DMS79 treated with DMSO at 0.1 percent for 48 hours (cell line): ENCODE data around the gene CDH4.

ENCODE experiments used
- DNase-seq: peaks from one replicate; lab custom pipeline; 2025; lab: John Stamatoyannopoulos, UW

Gene CDH4

DNA sequence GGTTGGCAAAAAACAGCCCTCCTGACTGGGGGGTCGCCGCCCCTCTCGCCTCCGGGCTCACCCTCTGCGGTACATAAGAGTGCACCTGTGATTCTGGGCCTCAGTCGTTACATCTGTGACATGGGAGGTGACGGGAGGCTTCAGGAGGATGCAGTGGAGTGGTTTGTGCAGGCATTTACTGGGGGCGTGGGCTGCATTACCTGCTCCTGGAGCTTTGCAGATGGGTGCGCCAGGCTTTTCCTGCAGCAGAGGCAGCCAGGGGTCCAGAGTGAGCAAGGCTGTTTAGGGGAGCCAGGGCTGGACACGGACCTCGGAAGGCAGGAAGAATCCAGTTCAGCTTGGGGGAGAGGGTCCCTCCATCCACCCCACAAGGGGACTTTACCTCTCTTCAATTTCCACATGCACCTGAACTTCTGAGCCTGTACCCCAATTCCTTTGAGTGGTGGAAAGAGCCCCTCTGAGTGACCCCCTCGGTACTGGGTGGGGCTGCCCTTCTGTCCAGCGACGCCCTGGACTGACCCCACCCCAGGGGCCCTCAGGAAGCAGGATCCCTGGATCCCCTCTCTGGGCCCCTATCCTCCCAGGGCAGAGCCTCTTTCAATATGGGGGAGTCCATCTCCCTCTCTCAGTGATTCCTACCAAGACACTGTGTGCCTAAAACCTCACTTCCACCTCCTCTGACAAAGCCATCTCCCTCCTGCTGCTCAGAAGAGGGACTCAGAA lies 679.6 kb downstream of the CDH4 start:
- no peak for DNase-seq

DNA sequence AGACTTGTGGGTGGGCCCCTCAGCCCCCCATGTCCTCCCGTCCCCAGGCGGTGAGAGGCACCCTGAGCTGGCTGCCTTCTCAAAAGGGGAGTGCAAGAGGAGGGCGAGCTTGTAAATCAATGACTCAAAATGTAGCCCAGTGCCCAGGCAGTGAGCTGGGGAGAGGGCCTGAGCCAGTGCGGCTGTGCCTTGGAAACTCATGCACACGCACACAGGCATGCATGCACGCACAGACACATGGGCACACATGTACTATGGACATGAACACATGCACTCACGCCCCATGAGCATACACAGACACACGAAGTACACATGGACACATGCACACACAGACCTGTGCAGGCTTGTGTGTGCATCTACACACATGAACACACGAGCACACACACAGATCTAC lies 680.1 kb downstream of the CDH4 start:
- DNase-seq, result no peak

DNA sequence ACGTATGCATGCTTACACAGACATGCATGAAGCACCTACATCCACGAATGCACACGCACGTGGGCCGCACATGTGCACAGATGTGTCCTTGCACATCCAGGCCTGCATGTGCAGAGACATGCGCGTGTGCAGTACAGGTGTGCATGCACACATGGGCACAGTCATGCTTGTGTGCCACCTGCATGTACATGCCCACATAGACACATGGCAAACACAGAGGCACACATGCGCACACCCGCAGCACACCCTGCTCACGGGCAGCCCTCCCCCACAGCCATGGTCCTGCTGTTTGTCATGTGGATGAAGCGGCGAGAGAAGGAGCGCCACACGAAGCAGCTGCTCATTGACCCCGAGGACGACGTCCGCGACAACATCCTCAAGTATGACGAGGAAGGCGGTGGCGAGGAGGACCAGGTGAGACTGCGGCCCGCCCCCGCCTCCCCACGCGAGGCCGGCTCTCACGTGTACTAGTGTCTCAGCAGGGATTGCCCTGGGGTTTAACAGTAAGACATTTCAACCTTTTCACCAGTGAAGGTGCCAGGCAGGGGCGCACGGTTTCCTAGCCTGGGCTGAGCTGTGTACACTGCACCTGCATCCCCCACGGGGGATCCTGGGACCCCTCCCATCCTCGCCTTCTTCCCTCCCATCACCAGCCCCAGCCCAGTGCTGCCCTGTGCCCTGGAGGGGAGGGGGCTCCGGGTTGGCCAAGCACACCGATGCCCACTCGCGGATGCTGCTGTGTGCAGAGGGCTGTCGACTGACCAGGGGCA lies 680.8 kb downstream of the CDH4 start:
- DNase-seq, result no peak

DNA sequence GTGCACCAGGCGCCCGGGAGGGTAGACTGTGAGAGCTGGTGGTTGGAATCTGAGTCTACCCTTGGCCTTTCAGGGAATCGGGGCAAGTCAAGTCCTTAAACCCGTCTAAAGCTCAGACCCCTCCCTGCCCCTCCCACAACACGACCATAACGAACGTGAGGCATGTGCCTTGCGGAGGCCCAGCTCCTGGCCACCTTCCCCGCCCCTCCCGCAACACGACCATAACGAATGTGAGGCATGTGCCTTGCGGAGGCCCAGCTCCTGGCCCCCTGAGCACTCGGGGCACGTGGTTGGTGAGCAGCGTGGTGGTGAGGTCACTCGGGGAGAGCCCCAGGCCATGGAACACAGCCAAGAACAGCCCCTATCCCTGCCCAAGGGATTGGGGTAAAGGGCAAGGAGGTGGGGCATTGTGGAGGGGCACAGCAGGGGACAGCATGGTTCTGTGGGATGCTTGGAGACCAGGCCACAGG lies 681.5 kb downstream of the CDH4 start:
- no peak for DNase-seq

DNA sequence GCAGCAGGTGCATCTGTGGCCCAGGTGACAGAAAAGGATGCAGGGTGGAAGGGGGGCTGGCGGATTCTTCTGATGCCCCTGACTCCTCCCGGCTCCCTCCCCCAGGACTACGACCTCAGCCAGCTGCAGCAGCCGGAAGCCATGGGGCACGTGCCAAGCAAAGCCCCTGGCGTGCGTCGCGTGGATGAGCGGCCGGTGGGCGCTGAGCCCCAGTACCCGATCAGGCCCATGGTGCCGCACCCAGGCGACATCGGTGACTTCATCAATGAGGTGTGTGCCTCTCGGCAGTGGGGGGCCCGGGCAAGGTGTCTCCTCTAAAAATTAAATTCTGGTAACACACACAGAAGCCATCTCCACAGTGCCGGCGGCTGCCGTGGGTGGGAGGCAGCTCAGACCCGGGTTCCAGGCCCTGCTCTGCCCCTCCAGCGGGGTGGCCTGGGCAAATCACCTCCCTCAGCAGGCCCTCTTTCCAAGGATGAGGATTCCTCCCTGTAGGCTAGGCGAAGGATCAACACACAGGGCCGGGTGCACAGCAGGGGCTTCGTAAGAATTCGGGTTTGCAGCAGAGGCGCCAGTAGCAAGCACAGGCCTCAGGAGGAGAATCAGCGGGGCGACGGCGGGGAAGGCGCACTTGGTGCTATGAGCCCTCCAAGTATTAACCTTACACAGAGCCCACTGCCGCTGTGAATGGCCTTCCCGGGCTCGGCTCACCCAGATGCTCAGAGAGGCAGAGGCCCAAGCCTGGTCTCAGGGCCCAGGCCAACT lies 682.1 kb downstream of the CDH4 start:
- no peak for DNase-seq

DNA sequence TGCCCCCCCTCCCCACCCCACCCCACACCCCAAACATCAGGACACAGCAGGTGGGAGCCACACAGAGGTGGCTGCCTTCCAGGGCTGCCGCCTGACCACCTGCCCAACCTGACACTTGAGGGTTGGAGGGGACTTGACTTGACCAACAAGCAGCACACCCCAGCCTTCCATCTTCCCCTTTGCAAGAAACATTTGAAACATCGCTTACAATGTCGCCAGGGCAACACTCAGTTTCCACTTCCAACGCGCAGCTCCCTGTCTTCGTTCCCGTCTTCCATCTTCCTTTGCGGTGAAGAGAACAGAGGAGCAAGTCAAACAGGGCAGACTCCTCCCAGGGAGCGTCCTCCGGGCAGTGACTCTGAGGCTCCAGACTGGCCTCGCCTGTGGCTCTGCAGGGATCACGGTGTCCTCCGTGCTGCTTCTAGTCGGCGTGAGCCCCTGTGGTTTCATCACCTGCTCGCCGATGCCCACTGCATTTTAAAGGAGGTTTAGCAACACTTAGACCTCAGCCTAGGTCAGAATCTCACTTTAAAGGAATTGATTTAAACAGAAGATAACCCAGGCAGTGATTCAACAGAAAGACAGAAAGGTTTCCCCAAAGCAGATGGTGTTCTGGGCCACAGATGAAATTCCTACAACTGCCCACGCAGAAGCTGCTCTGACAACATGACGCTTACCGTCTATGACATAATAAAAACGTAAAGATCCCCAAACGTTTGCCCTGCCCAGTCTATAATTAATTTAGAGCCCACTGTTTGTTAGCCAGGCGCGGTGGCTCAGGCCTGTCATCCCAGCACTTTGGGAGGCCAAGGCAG lies 682.9 kb downstream of the CDH4 start:
- DNase-seq, result peak; percentile 47

DNA sequence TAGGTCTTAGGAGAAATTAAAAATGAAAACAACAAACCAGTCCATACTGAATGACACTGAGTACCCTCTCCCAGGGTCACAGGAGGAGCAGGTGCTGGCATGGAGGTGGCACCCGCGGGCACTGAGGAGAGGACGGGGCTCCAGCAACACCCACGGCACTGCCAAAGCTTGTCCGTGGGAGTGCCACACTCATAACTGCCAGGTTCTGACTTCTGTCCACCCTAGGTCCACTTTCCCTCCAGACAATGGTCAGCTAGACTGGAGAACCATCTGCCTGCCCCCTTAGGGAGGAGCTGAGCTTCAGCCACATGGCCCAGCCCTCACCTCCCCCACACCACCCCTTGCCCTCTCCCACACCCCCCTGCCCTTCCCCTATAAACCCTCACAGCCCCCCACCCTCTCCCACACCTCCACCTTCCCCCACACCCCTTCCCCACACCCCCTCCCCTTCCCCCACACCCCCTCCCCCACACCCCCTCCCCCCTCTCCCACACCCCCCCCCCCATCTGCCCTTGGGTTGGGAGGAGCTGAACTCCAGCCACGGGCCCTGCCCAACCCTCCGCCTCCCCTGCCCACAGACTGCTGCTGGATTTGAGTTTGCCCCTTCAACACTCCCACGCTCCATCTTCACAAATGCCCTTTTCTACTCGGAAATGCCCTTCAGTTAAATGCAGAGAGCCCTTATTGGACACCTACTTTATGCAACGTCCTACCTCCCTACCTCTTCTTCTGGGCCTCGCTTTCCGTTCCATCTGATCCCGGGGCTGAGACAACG lies 684.1 kb downstream of the CDH4 start:
- DNase-seq, result no peak

DNA sequence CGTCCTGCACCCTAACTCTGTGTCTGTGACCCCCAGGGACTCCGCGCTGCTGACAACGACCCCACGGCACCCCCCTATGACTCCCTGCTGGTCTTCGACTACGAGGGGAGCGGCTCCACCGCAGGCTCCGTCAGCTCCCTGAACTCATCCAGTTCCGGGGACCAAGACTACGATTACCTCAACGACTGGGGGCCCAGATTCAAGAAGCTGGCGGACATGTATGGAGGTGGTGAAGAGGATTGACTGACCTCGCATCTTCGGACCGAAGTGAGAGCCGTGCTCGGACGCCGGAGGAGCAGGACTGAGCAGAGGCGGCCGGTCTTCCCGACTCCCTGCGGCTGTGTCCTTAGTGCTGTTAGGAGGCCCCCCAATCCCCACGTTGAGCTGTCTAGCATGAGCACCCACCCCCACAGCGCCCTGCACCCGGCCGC lies 684.7 kb downstream of the CDH4 start:
- DNase-seq, result no peak

DNA sequence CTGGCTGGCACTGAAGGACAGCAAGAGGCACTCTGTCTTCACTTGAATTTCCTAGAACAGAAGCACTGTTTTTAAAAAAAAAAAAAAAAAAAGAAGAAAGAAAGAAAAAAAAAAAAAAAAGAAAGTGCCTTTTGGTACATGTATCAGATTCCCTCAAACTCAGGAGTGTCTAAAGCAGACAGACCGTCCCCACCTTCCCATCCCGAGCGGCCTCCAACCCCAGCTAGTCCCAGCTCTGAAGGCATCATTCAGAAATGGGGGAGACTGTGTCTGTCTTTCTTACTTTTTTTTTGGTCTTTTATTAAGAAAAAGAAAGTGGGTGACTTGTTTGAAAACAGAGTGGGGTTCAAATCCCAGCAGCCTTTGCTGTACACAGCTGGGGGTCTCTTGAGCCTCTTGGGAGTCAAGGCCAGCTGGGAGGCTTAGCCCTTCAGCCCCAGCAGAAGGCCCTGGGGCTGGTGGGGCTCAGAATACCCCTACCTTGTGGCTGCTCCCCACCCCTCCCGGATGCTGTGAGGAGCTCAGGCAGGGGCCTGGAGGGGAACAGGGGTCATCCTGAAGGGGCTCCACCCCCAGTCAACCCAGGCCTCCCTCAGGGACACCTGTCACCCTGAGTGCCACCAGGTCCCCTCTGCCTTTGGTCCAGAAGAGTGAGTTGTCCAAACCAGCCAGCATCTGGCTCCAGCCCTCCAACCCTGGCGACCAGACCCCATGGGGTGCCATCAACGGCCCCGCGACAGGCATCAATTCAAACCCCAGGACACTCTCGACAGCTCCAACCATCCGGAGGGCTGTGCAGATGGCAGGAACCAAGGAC lies 685.3 kb downstream of the CDH4 start:
- DNase-seq, result no peak

DNA sequence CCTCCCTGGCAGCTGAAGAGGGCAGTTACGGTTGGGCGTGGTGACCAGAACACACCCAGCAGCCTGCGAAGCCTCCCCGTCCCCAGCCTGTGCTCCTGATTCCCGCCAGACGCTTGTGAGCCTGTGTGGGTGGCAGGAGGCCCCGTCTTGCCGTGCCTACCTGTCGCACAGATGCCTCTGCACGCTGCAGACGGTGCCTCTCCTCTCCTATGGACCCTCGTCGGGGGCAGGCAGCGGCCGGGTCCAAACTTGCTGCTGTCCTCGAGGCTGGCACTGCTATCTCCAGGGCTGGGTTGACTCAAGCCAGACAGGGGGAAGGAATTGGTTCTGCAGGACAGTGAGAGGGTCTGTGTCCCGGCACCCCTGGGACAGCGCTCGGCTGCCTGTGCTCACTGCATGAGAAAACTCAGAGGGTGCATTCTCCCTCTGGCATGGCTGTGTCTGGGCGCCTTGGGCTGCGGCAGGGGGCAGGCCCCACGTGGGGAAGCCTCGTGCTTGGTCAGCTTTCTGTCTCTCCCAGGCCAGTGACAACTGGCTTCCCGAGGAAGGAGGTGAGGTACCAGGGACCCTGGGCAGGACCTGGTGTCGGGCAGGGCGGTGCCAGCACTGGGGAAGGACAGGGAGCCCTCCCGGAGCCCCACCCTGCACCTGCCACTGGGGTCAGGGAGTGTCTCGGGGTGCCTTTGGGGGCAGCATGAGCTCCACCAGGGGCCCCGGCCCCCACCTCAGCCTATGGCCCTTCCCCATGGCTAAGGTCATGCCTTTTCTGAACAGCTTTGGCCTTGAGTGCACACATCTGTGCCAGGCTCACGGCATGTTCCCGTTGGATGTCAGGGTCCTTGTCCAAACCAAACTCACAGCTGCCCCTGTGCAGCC lies 686.1 kb downstream of the CDH4 start:
- no peak for DNase-seq

DNA sequence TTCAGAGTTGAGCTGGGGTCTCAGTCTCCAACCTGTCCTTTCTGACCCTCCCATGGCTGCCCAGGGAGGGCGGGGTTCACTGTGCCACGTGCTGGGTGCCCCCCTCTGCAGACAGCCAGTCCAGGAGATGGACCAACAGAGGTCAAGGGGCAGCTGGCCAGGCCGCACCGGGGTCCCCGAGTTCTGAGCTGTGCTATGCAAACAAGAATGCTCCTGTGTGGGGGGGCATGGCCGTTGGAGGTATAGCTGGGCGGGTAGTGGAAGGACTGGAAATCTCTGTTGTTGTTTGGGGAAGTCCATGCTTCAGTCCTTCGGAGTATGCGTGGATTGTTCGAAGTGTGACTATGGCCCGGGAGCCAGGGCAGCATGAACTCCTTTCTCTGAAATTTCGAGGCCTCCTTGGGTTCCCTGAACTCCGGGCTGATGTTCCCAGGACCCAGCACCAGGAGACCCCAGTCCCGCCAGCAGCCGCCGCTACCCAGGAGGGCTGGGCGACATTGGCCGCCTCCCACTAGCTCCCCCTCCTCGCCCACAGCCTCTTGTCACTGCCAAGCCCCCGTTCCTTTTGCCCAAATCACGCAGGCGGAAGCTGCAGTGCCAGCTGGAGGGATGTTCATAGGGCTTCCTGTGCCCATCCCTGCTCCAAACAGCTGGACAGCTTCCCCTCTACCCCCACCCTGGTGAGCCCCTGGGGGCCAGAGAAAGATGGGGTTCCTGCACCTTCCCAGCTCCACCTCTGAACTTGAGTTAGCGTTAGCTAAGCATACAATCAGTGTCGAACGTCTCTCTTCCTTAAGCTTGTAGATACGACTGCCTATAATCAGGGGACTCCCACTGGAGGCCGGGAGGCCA lies 687.0 kb downstream of the CDH4 start:
- no peak for DNase-seq

DNA sequence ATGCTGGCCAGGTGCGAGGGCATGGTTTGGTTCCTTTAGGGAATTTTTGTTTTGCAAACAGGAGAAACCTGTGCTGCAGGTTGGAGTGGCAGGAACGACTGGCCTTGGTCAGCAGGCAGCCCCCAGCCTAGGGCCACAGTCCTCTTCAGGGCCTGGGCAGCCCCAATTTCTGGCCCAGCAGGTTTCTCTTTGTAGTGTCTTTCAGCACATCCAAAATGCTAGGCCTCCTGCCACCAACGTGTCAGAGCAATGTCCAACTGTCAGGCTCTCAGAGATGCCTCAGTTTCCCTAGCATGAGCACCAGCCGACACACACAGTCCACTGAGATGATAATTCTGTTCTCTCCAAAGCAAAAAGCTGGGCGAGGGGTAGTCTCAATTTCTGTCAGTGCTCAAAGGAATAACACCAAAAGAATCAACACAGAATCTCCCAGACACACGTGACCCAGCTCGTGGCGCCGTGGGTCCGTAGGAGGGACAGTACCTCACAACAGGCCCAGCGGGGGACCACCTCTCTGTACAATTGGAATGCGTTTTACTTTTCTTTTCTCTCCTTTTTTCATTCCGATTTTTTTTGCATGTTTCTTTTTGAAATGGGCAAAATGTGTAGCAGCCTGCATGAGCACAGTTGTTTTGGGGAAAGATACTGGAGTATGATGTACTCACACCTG lies 687.8 kb downstream of the CDH4 start:
- no peak for DNase-seq

DNA sequence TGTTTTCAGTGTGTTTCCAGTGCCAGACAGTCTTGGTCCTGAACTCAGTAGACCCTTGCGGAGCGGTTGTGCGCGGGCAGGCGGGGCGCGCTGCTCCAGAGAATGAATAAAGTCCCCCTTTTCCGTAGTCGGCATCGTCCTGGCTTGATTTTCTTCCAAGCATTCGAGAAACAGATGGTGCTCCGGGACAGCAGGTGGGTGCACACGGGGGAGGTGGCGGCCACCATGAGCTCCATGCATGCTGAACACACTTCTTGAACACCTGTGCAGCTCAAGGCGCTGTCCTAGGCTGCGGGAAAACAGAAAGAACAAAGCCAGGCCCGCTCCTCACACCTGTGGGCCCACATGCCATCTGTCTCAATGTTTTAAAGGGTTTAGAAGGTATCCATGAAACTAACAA lies 688.4 kb downstream of the CDH4 start:
- no peak for DNase-seq

DNA sequence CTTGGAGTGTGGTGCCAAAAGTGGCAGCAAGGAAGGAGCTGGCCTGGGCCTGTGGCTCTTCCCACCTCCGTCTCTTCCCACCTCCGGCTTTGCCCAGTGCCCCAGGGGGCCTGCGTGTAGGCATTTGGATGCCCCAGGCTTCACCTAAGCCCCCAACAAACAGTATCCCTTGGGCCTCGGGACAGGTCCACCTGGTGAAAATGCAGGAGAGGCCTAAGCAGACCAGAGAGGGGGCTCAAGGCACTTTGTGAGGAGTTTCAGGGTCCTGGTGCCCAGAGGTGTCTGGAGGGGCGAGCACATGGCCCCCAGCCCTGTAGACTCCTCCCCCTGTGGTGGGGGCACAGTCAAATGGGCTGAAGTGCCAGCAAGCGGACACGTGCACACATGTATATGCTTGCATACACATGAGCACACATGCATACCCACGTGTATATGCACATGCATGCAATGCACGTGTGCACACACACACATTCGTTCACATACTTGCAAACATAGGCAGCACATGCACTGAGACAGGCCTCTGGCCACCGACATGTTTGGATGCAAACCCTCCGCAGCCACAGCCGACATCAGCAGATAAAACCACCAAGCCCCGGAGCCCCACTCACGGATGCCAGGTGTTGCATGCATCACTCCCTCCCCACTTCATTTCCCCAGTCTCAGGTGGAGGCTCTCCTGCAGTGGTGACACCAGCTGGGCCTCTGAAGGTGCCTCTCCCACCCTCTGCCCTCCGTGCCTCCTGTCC lies 689.1 kb downstream of the CDH4 start:
- DNase-seq, result no peak

DNA sequence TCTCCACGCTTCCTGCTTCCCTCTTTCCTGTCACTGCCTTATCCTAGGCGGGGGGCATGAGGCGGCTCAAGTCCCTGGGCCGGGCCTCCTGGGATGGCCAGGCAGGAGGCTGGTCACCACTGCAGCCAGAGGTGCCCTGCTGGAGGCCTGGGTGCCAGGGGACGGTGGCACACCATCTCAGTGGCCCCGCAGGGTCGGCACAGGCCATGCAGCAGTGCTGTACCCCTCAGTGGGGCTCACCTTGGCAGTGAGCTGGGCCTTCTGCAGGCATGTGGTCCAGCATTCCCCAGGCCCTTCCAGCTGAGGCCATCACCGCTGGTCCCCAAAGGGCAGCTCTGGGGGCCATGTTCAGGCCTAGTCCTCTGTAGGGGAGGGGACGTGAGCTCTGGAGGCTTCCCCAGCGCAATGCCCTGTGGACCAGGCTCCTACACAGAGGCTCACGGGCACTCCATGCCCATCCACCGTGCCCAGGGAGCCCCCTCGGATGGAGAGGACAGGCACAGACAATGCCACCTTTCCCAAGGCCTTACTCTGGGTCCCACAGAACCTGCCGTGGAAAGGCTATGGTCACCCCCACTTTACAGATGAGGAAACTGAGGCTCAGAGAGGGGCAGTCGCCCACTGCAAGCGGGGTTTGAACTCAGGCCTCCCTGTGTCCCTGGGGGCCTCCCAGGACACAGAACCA lies 689.8 kb downstream of the CDH4 start:
- DNase-seq, result no peak

DNA sequence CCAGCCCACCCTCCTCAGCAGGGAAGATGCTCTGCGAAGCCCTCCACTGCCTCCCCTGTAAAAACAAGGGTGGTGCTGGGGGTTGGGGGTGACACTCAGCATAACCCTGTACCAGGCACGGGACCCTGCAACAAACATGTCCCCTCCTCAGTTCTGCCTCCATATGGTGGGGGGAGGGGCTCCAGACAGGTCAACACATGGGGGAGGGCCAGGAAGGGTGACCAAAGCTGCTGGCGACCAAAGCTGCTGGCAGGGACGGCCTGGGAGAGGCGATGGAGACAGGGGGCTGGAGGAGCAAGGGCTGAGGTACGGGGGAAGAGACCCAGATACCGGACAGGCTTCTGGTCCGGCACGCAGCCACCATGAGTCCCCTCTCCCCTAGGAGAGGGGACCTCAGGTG lies 690.5 kb downstream of the CDH4 start:
- DNase-seq, result no peak
